Measurements from ENCODE around the gene ZNF35.

Gene ZNF35

GRCh38 chr3:44665173-44665572, 16.6 kb downstream of the ZNF35 start:
- TF ChIP-seq FOXP2 (optimal IDR thresholded peaks at IDR 0.05; ENCODE audit: borderline replicate concordance, extremely low read depth, extremely low read length, insufficient read depth) (no peak), TAF1 (IDR thresholded peaks at IDR 0.05; ENCODE audit: borderline replicate concordance, insufficient read depth, low read length) (no peak), REST (IDR thresholded peaks at IDR 0.05; ENCODE audit: insufficient read depth in 1 of 2, low read depth in 2 of 2, low read length in 2 of 2) (no peak), SIN3A (IDR thresholded peaks at IDR 0.05; ENCODE audit: borderline replicate concordance, insufficient read depth, low read length) (no peak), POLR2AphosphoS5 (IDR thresholded peaks at IDR 0.05; ENCODE audit: low read depth, low read length) (no peak)

GRCh38 chr3:44666346-44666745, 17.8 kb downstream of the ZNF35 start:
- TF ChIP-seq SIN3A (IDR thresholded peaks at IDR 0.05; ENCODE audit: borderline replicate concordance, insufficient read depth, low read length) (no peak), REST (IDR thresholded peaks at IDR 0.05; ENCODE audit: insufficient read depth in 1 of 2, low read depth in 2 of 2, low read length in 2 of 2) (no peak), TAF1 (IDR thresholded peaks at IDR 0.05; ENCODE audit: borderline replicate concordance, insufficient read depth, low read length) (no peak), FOXP2 (optimal IDR thresholded peaks at IDR 0.05; ENCODE audit: borderline replicate concordance, extremely low read depth, extremely low read length, insufficient read depth) (no peak), POLR2AphosphoS5 (IDR thresholded peaks at IDR 0.05; ENCODE audit: low read depth, low read length) (no peak)

GRCh38 chr3:44669760-44670159, 21.2 kb downstream of the ZNF35 start:
- TF ChIP-seq SIN3A (IDR thresholded peaks at IDR 0.05; ENCODE audit: borderline replicate concordance, insufficient read depth, low read length) (no peak), TAF1 (IDR thresholded peaks at IDR 0.05; ENCODE audit: borderline replicate concordance, insufficient read depth, low read length) (no peak), POLR2AphosphoS5 (IDR thresholded peaks at IDR 0.05; ENCODE audit: low read depth, low read length) (no peak), REST (IDR thresholded peaks at IDR 0.05; ENCODE audit: insufficient read depth in 1 of 2, low read depth in 2 of 2, low read length in 2 of 2) (no peak)

GRCh38 chr3:44674211-44674610, 25.7 kb downstream of the ZNF35 start:
- TF ChIP-seq POLR2AphosphoS5 (IDR thresholded peaks at IDR 0.05; ENCODE audit: low read depth, low read length) (no peak), FOXP2 (optimal IDR thresholded peaks at IDR 0.05; ENCODE audit: borderline replicate concordance, extremely low read depth, extremely low read length, insufficient read depth) (no peak), REST (IDR thresholded peaks at IDR 0.05; ENCODE audit: insufficient read depth in 1 of 2, low read depth in 2 of 2, low read length in 2 of 2) (no peak), TAF1 (IDR thresholded peaks at IDR 0.05; ENCODE audit: borderline replicate concordance, insufficient read depth, low read length) (no peak), SIN3A (IDR thresholded peaks at IDR 0.05; ENCODE audit: borderline replicate concordance, insufficient read depth, low read length) (no peak)

GRCh38 chr3:44678480-44679116, 30.1 kb downstream of the ZNF35 start:
- TF ChIP-seq SIN3A (IDR thresholded peaks at IDR 0.05; ENCODE audit: borderline replicate concordance, insufficient read depth, low read length) (no peak), POLR2AphosphoS5 (IDR thresholded peaks at IDR 0.05; ENCODE audit: low read depth, low read length) (no peak), TAF1 (IDR thresholded peaks at IDR 0.05; ENCODE audit: borderline replicate concordance, insufficient read depth, low read length) (no peak), REST (IDR thresholded peaks at IDR 0.05; ENCODE audit: insufficient read depth in 1 of 2, low read depth in 2 of 2, low read length in 2 of 2) (no peak), FOXP2 (optimal IDR thresholded peaks at IDR 0.05; ENCODE audit: borderline replicate concordance, extremely low read depth, extremely low read length, insufficient read depth) (no peak)
